Skeletal muscle satellite cell (primary cell): ENCODE measurements around the gene OXT.
"Not testable (repeated sequence)": the region's sequence is repeated elsewhere in the genome, so short reads cannot be mapped to it uniquely, and the experiment has no call there.

Experiments
- H3K27me3 ChIP-seq: 2 replicates; pipeline ENCODE4 v1.7.0; 2013; ENCODE audit warnings: low read length; ENCODE audit not compliant: control insufficient read depth, insufficient read depth
- H3K36me3 ChIP-seq: 2 replicates; pipeline ENCODE4 v1.7.0; 2013; ENCODE audit warnings: mild to moderate bottlenecking, control low read depth, low read length; ENCODE audit not compliant: insufficient read depth
- H3K4me1 ChIP-seq: 2 replicates; pipeline ENCODE4 v1.7.0; 2013; ENCODE audit warnings: low read length; ENCODE audit not compliant: control insufficient read depth, insufficient read depth
- H3K4me2 ChIP-seq: 2 replicates; pipeline ENCODE4 v1.7.0; 2013; ENCODE audit warnings: mild to moderate bottlenecking, low read length
- H3K4me3 ChIP-seq: 2 replicates; pipeline ENCODE4 v1.7.0; 2013; ENCODE audit warnings: low read length
- H3K9ac ChIP-seq: 2 replicates; pipeline ENCODE4 v1.7.0; 2013; ENCODE audit warnings: mild to moderate bottlenecking, low read depth, low read length, moderate library complexity
- H3K9me3 ChIP-seq: replicated peaks from 2 replicates; pipeline ENCODE4 v1.7.0; 2013; ENCODE audit warnings: mild to moderate bottlenecking, control low read depth, low read length

The OXT gene

GRCh38 chr20:3067139-3068014 is 4.0 kb upstream of the OXT start:
- H3K4me1 ChIP-seq = peaks cover 24% of the 10 kb centered on the region
- no peak overlapping the region for H3K4me2 ChIP-seq
- no peaks in the 10 kb centered on the region for H3K9me3 ChIP-seq
- no peaks in the 10 kb centered on the region for H3K36me3 ChIP-seq
- peaks cover 14% of the 10 kb centered on the region for H3K27me3 ChIP-seq
- no peak overlapping the region for H3K9ac ChIP-seq
- no peak overlapping the region for H3K4me3 ChIP-seq

DNA sequence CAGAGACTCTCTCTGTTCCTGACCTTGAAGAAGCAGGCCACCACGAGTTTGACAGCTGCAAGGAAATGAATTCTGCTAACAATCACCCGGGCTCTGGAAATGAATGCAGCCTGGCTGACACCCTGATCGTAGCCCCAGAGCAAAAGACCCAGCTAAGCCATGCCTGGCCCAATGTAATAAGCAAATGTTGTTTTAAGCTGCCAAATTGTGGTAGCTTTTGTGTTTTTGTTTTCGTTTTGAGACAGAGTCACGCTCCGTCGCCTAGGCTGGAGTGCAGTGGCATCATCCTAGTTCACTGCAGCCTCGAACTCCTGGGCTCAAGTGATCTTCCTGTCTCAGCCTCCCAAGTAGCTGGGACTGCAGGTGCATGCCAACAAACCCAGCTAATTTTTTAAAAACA is 3.3 kb upstream of the OXT start:
- H3K9ac ChIP-seq = no peak overlapping the region
- H3K4me2 ChIP-seq = no peak overlapping the region
- no peak overlapping the region for H3K4me3 ChIP-seq
- no peaks in the 10 kb centered on the region for H3K9me3 ChIP-seq
- no peaks in the 10 kb centered on the region for H3K36me3 ChIP-seq
- H3K4me1 ChIP-seq = peaks cover 24% of the 10 kb centered on the region
- H3K27me3 ChIP-seq = peaks cover 21% of the 10 kb centered on the region

DNA sequence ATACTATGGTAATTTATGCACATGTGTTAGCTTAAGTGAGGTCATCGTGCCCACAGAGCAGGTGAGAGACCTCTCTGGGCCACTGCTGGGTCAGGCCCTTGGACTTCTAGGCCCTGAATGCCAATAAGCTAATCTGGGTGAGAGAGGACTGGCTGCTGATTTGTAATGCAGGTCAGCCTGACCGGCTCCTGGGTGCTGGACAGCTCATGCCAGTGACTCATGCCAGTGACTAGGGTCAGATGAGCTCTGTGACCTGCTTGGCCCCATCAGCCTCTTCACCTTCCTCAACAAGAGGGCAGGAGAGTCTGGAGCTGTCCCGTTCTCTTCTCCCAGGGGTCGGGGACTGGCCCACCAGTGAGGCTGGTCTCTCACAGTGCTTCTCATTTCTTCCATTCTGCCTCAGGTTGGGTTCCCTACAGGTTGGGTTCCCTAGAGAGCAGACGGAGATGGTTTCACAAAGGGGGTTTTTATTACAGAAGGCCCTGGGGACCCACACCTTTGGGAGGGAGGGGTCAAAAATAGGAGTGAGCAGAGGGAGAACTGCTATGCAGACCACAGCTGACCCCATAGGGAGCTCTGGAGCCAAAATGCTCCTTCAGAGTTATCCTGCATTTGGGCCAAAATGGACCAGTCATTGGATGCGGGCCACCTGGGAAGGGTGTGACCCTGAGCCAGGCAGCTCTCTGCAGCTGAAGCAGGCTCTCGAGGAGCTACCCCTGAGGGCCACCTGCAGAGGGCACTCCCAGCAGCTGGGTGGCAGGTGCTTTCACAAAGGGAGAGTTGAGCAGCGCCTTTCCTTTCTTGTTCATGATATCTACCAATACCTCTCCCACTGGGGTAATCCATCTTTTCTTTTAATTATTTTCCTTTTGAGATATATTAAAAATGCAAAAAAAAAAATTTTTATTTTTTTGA is 2.2 kb upstream of the OXT start:
- H3K4me3 ChIP-seq = no peak overlapping the region
- no peak overlapping the region for H3K9ac ChIP-seq
- H3K4me1 ChIP-seq = peaks cover 24% of the 10 kb centered on the region
- H3K36me3 ChIP-seq = no peaks in the 10 kb centered on the region
- no peaks in the 10 kb centered on the region for H3K9me3 ChIP-seq
- H3K27me3 ChIP-seq = peaks cover 22% of the 10 kb centered on the region
- no peak overlapping the region for H3K4me2 ChIP-seq

DNA sequence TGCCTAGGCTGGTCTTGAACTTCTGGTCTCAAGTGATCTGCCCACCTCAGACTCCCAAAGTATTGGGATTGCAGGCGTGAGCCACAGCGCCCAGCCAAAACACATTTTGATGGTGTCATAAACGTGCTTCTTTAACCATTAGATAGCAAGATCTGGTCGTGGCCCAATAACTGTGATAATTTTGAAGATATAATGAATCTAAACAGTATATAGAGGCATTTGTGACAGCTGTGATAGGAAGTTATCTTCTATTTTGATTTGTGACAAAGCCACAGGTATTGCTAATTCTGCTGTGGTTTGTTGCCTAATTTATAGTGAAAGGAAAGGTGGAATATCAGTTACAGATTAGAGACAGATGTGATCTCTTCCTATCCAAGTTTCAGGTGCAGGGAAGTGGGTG is 695 bp upstream of the OXT start:
- no peaks in the 10 kb centered on the region for H3K9me3 ChIP-seq
- peaks cover 24% of the 10 kb centered on the region for H3K4me1 ChIP-seq
- no peak overlapping the region for H3K4me2 ChIP-seq
- peaks cover 24% of the 10 kb centered on the region for H3K27me3 ChIP-seq
- H3K36me3 ChIP-seq = no peaks in the 10 kb centered on the region
- no peak overlapping the region for H3K9ac ChIP-seq
- no peak overlapping the region for H3K4me3 ChIP-seq

DNA sequence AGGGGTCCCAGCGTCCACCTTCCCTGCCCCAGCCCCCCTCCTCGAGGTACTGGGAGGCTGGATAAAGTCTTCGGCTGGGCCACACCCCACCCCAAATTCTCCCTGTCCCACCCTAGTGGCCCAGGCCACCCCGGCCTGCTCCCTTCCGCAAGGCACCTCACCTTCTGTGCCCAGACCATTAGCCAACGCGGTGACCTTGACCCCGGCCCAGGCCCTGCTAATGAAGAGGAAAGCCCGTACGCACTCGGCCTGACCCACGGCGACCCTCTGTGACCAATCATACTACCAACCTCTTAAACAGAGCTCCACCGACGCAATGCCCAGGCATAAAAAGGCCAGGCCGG is 182 bp upstream of the OXT start:
- Histone ChIP-seq H3K36me3 (no peaks in the 10 kb centered on the region), H3K9ac (no peak overlapping the region), H3K9me3 (no peaks in the 10 kb centered on the region), H3K27me3 (peaks cover 24% of the 10 kb centered on the region), H3K4me1 (peaks cover 20% of the 10 kb centered on the region), H3K4me2 (peak overlapping the region; percentile 63), H3K4me3 (no peak overlapping the region)

GRCh38 chr20:3072530-3073250 is 1.3 kb downstream of the OXT start:
- H3K9ac ChIP-seq = no peak overlapping the region
- no peaks in the 10 kb centered on the region for H3K36me3 ChIP-seq
- peaks cover 27% of the 10 kb centered on the region for H3K27me3 ChIP-seq
- no peak overlapping the region for H3K4me2 ChIP-seq
- peaks cover 8% of the 10 kb centered on the region for H3K4me1 ChIP-seq
- H3K9me3 ChIP-seq = no peaks in the 10 kb centered on the region
- H3K4me3 ChIP-seq = no peak overlapping the region

GRCh38 chr20:3073251-3073643 is 1.8 kb downstream of the OXT start:
- not testable (repeated sequence) for H3K36me3 ChIP-seq, H3K9ac ChIP-seq, H3K4me3 ChIP-seq, H3K9me3 ChIP-seq, H3K4me1 ChIP-seq, H3K4me2 ChIP-seq
- H3K27me3 ChIP-seq = peaks cover 32% of the 10 kb centered on the region

- Histone ChIP-seq H3K4me3 (no peak overlapping the region), H3K36me3 (no peaks in the 10 kb centered on the region), H3K4me2 (no peak overlapping the region), H3K4me1 (no peaks in the 10 kb centered on the region), H3K27me3 (peaks cover 41% of the 10 kb centered on the region), H3K9ac (no peak overlapping the region), H3K9me3 (no peaks in the 10 kb centered on the region)
Measured at GRCh38 chr20:3074812-3075211, 3.4 kb downstream of the OXT start.

DNA sequence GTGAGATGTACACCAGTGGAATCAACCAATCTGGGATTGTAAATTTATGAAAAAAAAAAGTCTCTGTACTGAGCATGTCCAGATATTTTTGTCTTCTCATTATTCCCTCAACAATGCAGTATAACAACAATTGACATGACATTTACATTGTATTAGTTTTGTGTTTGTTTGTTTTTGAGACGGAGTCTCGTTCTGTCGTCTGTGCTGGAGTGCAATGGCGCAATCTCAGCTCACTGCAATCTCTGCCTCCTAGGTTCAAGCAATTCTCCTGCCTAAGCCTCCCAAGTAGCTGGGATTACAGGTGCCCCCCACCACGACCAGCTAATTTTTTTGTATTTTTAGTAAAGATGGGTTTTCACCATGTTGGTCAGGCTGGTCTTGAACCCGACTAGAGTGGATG is 3.9 kb downstream of the OXT start:
- H3K36me3 ChIP-seq, H3K4me1 ChIP-seq, H3K4me3 ChIP-seq, H3K9me3 ChIP-seq, H3K9ac ChIP-seq, H3K4me2 ChIP-seq: not testable (repeated sequence)
- peaks cover 43% of the 10 kb centered on the region for H3K27me3 ChIP-seq

DNA sequence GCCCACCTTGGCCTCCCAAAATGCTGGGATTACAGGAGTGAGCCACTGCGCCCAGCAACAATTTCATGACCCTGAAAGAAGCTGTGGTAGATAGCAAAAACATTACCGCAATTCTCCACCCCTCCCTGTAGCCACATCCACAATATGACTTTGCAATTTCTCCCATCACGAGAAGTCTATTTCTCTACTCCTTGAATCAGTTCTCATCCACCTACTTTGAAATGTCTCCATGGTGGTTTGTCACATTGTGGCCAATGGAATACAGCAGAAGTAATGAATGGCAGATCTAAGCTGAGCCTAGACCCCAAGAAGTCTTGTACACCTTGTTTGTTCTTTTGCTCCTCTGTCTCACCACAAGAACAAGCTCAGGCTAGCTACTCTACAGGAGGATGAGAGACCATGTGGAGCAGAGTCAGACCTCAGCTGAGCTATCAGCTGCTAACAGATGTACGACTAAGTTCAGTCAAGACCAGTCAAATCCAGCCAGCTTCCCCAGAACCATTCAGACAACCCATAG is 6.3 kb downstream of the OXT start:
- no peaks in the 10 kb centered on the region for H3K9me3 ChIP-seq
- H3K36me3 ChIP-seq = no peaks in the 10 kb centered on the region
- no peak overlapping the region for H3K4me2 ChIP-seq
- H3K27me3 ChIP-seq = peaks cover 42% of the 10 kb centered on the region
- H3K4me3 ChIP-seq = no peak overlapping the region
- no peak overlapping the region for H3K9ac ChIP-seq
- H3K4me1 ChIP-seq = peaks cover 9% of the 10 kb centered on the region

DNA sequence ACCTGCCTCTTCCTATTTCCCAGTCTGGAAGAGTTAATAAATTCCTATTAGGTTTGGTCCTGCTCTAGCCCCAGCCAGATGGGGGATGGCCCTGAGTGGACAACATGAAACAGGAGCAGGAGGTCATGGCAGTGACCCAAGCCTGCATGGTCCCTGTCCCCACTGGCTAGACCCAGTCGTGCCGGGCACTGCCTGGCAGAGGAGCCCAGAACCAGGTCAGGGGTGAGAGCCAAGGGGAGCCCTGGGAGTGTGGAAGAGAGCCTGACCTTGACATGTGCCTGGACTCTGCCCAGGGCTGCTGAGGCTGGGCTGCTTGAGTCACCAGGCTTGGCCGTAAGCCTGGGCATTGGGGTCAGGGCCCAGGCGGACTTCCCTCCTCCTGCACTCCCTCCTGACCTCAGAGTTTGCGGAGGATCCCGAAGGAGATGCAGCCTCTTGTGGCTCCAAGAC is 9.5 kb downstream of the OXT start:
- Histone ChIP-seq H3K27me3 (peaks cover 56% of the 10 kb centered on the region), H3K4me2 (no peak overlapping the region), H3K4me1 (peaks cover 9% of the 10 kb centered on the region), H3K4me3 (no peak overlapping the region), H3K9me3 (no peaks in the 10 kb centered on the region), H3K9ac (no peak overlapping the region), H3K36me3 (no peaks in the 10 kb centered on the region)
